OCI-LY3 (cell line): ENCODE data around the gene CPM.

Experiments
- H2AFZ ChIP-seq: fragments of 200-600, 300-600 bp; shearing (Covaris generic); 2 replicates; pipeline ENCODE4 v1.6.0; 2014; ENCODE audit warnings: antibody characterized with exemption, low read depth, low read length
- H3K27ac ChIP-seq: fragments of 200-600, 300-600 bp; sonication (generic); 2 replicates; pipeline ENCODE4 v1.5.1; 2014; ENCODE audit warnings: mild to moderate bottlenecking, low read length, moderate library complexity, mixed read lengths
- H3K27me3 ChIP-seq: fragments of 200-600, 300-600 bp; sonication (generic); 2 replicates; pipeline ENCODE4 v1.6.1; 2014; ENCODE audit warnings: low read depth, low read length, mixed read lengths
- H3K36me3 ChIP-seq: fragments of 200-600, 300-600 bp; sonication (generic); replicated peaks from 2 replicates; pipeline ENCODE3; 2014; ENCODE audit warnings: low read depth, low read length, mixed read lengths
- H3K4me1 ChIP-seq: fragments of 300-600, 200-600 bp; sonication (generic); 2 replicates; pipeline ENCODE4 v1.6.1; 2014; ENCODE audit warnings: low read length, mixed read lengths
- H3K4me2 ChIP-seq: fragments of 200-600, 300-600 bp; sonication (generic); 2 replicates; pipeline ENCODE4 v1.6.1; 2014; ENCODE audit warnings: low read length, mixed read lengths
- H3K4me3 ChIP-seq: fragments of 300-600, 200-600 bp; sonication (generic); 2 replicates; pipeline ENCODE4 v1.5.1; 2014; ENCODE audit warnings: antibody characterized with exemption, mild to moderate bottlenecking, low read length, moderate library complexity
- H3K79me2 ChIP-seq: fragments of 300-600, 200-600 bp; shearing (Covaris generic); 2 replicates; pipeline ENCODE4 v1.6.1; 2014; ENCODE audit warnings: mild to moderate bottlenecking, low read length, mixed read lengths
- H3K9ac ChIP-seq: fragments of 300-600, 200-600 bp; shearing (Covaris generic); 2 replicates; pipeline ENCODE4 v1.6.0; 2014; ENCODE audit warnings: mild to moderate bottlenecking, low read length, moderate library complexity
- H3K9me3 ChIP-seq: fragments of 200-600, 300-600 bp; shearing (Covaris generic); 2 replicates; pipeline ENCODE4 v1.6.1; 2014; ENCODE audit warnings: low read length, mixed read lengths; ENCODE audit not compliant: insufficient read depth
- H4K20me1 ChIP-seq: fragments of 200-600, 300-600 bp; sonication (generic); 2 replicates; pipeline ENCODE4 v1.6.1; 2016; ENCODE audit warnings: low read length, mixed read lengths; ENCODE audit not compliant: insufficient read depth
- EZH2phosphoT487 ChIP-seq: fragments of 200-600 bp; shearing (Covaris generic); IDR thresholded peaks from 2 replicates; pipeline ENCODE4 v1.6.1; 2018; ENCODE audit warnings: antibody characterized with exemption, mixed run types, low read depth
- TF ChIP-seq, protein P1 (sequence below): fragments of 200-600, 300-600 bp; sonication (generic); IDR thresholded peaks from 2 replicates; pipeline ENCODE4 v1.5.1; 2014; ENCODE audit warnings: antibody characterized with exemption, low read length, low read depth

Gene CPM

GRCh38 chr12:68932961-68933893, at the start of gene CPM:
Gene CPM (minus strand): TSS chr12:68933171. CDS start chr12:68932837, 334 bp downstream.
- Histone ChIP-seq H3K79me2 (no peaks in the 10 kb centered on the region), H3K27me3 (no peaks in the 10 kb centered on the region), H3K4me1 (peaks cover 10% of the 10 kb centered on the region), H3K36me3 (no peaks in the 10 kb centered on the region), H3K4me3 (no peak within 1 kb of the TSS), H2AFZ (no peak within 1 kb of the TSS), H3K4me2 (peak within 1 kb of the TSS; percentile 34), H3K9ac (no peak within 1 kb of the TSS), H3K27ac (no peak within 1 kb of the TSS), H4K20me1 (no peaks in the 10 kb centered on the region), H3K9me3 (no peaks in the 10 kb centered on the region)
- TF ChIP-seq EZH2phosphoT487: no peak
- TF ChIP-seq, protein P1, sequence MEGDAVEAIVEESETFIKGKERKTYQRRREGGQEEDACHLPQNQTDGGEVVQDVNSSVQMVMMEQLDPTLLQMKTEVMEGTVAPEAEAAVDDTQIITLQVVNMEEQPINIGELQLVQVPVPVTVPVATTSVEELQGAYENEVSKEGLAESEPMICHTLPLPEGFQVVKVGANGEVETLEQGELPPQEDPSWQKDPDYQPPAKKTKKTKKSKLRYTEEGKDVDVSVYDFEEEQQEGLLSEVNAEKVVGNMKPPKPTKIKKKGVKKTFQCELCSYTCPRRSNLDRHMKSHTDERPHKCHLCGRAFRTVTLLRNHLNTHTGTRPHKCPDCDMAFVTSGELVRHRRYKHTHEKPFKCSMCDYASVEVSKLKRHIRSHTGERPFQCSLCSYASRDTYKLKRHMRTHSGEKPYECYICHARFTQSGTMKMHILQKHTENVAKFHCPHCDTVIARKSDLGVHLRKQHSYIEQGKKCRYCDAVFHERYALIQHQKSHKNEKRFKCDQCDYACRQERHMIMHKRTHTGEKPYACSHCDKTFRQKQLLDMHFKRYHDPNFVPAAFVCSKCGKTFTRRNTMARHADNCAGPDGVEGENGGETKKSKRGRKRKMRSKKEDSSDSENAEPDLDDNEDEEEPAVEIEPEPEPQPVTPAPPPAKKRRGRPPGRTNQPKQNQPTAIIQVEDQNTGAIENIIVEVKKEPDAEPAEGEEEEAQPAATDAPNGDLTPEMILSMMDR: no peak

DNA sequence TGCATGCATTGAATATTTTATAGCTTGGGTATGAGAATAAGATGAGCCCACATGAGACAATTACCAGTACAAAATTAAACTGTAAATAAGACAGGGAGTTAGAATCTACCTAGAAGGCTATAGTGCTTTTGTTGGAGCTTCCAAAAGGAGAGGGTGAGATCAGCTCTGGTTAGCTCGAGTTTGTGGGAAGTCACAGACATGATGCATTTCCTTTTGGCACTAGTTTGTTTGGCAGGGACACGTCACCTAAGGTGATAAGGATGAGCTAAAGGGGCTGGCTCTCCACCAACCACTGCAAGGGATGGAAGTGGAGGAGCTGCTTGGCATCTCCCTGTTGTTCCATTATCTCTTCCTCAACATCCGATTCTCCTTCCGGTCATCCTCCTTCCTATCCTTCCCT, 48.5 kb upstream of the CPM start:
- TF ChIP-seq, protein P1: no peak
- TF ChIP-seq EZH2phosphoT487: no peak
- Histone ChIP-seq H2AFZ (no peak overlapping the region), H3K4me3 (no peak overlapping the region), H3K9ac (no peak overlapping the region), H3K36me3 (no peaks in the 10 kb centered on the region), H3K27me3 (no peaks in the 10 kb centered on the region), H3K9me3 (no peaks in the 10 kb centered on the region), H3K79me2 (no peaks in the 10 kb centered on the region), H3K4me1 (no peaks in the 10 kb centered on the region; the same call in 1 of the 2 replicates), H3K27ac (no peak overlapping the region), H4K20me1 (no peaks in the 10 kb centered on the region), H3K4me2 (no peak overlapping the region)

- H3K9me3 ChIP-seq: no peaks in the 10 kb centered on the region
- no peak overlapping the region for H3K4me3 ChIP-seq
- no peaks in the 10 kb centered on the region for H3K36me3 ChIP-seq
- no peaks in the 10 kb centered on the region for H4K20me1 ChIP-seq
- H3K4me1 ChIP-seq: no peaks in the 10 kb centered on the region; the same call in 1 of the 2 replicates
- H3K4me2 ChIP-seq: no peak overlapping the region
- no peaks in the 10 kb centered on the region for H3K79me2 ChIP-seq
- no peak overlapping the region for H2AFZ ChIP-seq
- no peaks in the 10 kb centered on the region for H3K27me3 ChIP-seq
- TF ChIP-seq, protein P1: no peak
- no peak for TF ChIP-seq EZH2phosphoT487
- no peak overlapping the region for H3K9ac ChIP-seq
- no peak overlapping the region for H3K27ac ChIP-seq
These were observed 47.7 kb upstream of the CPM start for GRCh38 chr12:68980476-68981212.

GRCh38 chr12:68978678-68979077, 45.7 kb upstream of the CPM start:
- Histone ChIP-seq H2AFZ (no peak overlapping the region; the same call in 1 of the 2 replicates), H3K4me2 (no peak overlapping the region), H3K4me1 (no peaks in the 10 kb centered on the region; the same call in 1 of the 2 replicates), H3K9ac (no peak overlapping the region), H3K4me3 (no peak overlapping the region), H3K27ac (no peak overlapping the region), H4K20me1 (no peaks in the 10 kb centered on the region), H3K79me2 (no peaks in the 10 kb centered on the region), H3K36me3 (no peaks in the 10 kb centered on the region), H3K9me3 (no peaks in the 10 kb centered on the region), H3K27me3 (no peaks in the 10 kb centered on the region)
- no peak for TF ChIP-seq EZH2phosphoT487
- TF ChIP-seq, protein P1: no peak
